ENCODE data around the gene HNRNPA0.

Gene HNRNPA0

GRCh38 chr5:137703565-137703964 lies 50.6 kb downstream of the HNRNPA0 start:
- TF ChIP-seq RAD21 (IDR thresholded peaks at IDR 0.05; ENCODE audit: low read depth) (no peak), TEAD4 (IDR thresholded peaks at IDR 0.05) (no peak), FOXM1 (IDR thresholded peaks at IDR 0.05; ENCODE audit: borderline replicate concordance, low read depth) (no peak), EGR1 (IDR thresholded peaks at IDR 0.05) (no peak), EP300 (IDR thresholded peaks at IDR 0.05; ENCODE audit: borderline replicate concordance) (no peak), CREB1 (IDR thresholded peaks at IDR 0.05; ENCODE audit: low read depth) (no peak), CEBPB (IDR thresholded peaks at IDR 0.05) (no peak), TCF12 (IDR thresholded peaks at IDR 0.05; ENCODE audit: low read depth) (no peak), NFIC (IDR thresholded peaks at IDR 0.05) (no peak), USF1 (IDR thresholded peaks at IDR 0.05) (no peak), TAF1 (IDR thresholded peaks at IDR 0.05; ENCODE audit: low read depth) (no peak), YY1 (IDR thresholded peaks at IDR 0.05; ENCODE audit: low read depth) (no peak), REST (IDR thresholded peaks at IDR 0.05; ENCODE audit: low read depth) (no peak), MAX (IDR thresholded peaks at IDR 0.05) (no peak), ZBTB7A (IDR thresholded peaks at IDR 0.05; ENCODE audit: low read depth) (no peak)

GRCh38 chr5:137700282-137700680 lies 53.9 kb downstream of the HNRNPA0 start:
- no peak for TF ChIP-seq RAD21 (IDR thresholded peaks at IDR 0.05; ENCODE audit: low read depth)
- no peak for TF ChIP-seq FOXM1 (IDR thresholded peaks at IDR 0.05; ENCODE audit: borderline replicate concordance, low read depth)
- TF ChIP-seq USF1 (IDR thresholded peaks at IDR 0.05) = no peak
- no peak for TF ChIP-seq ZBTB7A (IDR thresholded peaks at IDR 0.05; ENCODE audit: low read depth)
- TF ChIP-seq CEBPB (IDR thresholded peaks at IDR 0.05) = no peak
- TF ChIP-seq EP300 (IDR thresholded peaks at IDR 0.05; ENCODE audit: borderline replicate concordance) = no peak
- no peak for TF ChIP-seq EGR1 (IDR thresholded peaks at IDR 0.05)
- no peak for TF ChIP-seq YY1 (IDR thresholded peaks at IDR 0.05; ENCODE audit: low read depth)
- no peak for TF ChIP-seq MAX (IDR thresholded peaks at IDR 0.05)
- no peak for TF ChIP-seq TAF1 (IDR thresholded peaks at IDR 0.05; ENCODE audit: low read depth)
- TF ChIP-seq TCF12 (IDR thresholded peaks at IDR 0.05; ENCODE audit: low read depth) = no peak
- no peak for TF ChIP-seq CREB1 (IDR thresholded peaks at IDR 0.05; ENCODE audit: low read depth)
- no peak for TF ChIP-seq TEAD4 (IDR thresholded peaks at IDR 0.05)
- no peak for TF ChIP-seq REST (IDR thresholded peaks at IDR 0.05; ENCODE audit: low read depth)
- TF ChIP-seq NFIC (IDR thresholded peaks at IDR 0.05) = no peak

- TF ChIP-seq EGR1 (IDR thresholded peaks at IDR 0.05) (no peak), MAX (IDR thresholded peaks at IDR 0.05) (no peak), YY1 (IDR thresholded peaks at IDR 0.05; ENCODE audit: low read depth) (no peak), USF1 (IDR thresholded peaks at IDR 0.05) (no peak), TEAD4 (IDR thresholded peaks at IDR 0.05) (no peak), REST (IDR thresholded peaks at IDR 0.05; ENCODE audit: low read depth) (no peak), CREB1 (IDR thresholded peaks at IDR 0.05; ENCODE audit: low read depth) (no peak), TCF12 (IDR thresholded peaks at IDR 0.05; ENCODE audit: low read depth) (no peak)
Measured at GRCh38 chr5:137699336-137700281, 54.6 kb downstream of the HNRNPA0 start.
